ENCODE results near the gene CTXND1. TPM values are rescaled to one million over a fixed set of nuclear protein-coding genes. Genes with fewer than 3 reads are reported as not detected.

Gene CTXND1
- total RNA-seq, 1 experiment from 2014 or later = not detected

GRCh38 chr15:80161468-80162016, 90.5 kb downstream of the CTXND1 start:
- H3K9me3 Mint-ChIP-seq = no peaks in the 10 kb centered on the region
- Histone ChIP-seq H2AK5ac (ENCODE audit: insufficient read length, low read length) (no peak overlapping the region), H2BK12ac (ENCODE audit: insufficient read length, low read depth, low read length) (no peak overlapping the region), H3K14ac (ENCODE audit: insufficient read depth, low read length) (no peak overlapping the region), H3K23ac (ENCODE audit: insufficient read length, low read depth, low read length) (no peak overlapping the region), H3K9me3 (ENCODE audit: control insufficient read depth, low read depth, low read length) (no peaks in the 10 kb centered on the region), H4K91ac (ENCODE audit: insufficient read length, low read depth, low read length) (no peak overlapping the region), H3K79me2 (ENCODE audit: insufficient read depth, low read length) (no peaks in the 10 kb centered on the region; the same call in 1 of the 2 replicates), H3K79me1 (ENCODE audit: insufficient read depth, low read depth, low read length, poor library complexity, severe bottlenecking) (no peaks in the 10 kb centered on the region), H3K4me2 (ENCODE audit: insufficient read depth, insufficient read length, low read length) (no peak overlapping the region), H3K18ac (ENCODE audit: insufficient read length, low read depth, low read length) (no peak overlapping the region), H2AFZ (ENCODE audit: low read length) (no peak overlapping the region), H3K27ac (ENCODE audit: insufficient read length, low read depth, low read length) (no peak overlapping the region), H4K8ac (replicated peaks; ENCODE audit: insufficient read length, low read depth, low read length) (no peak overlapping the region), H4K5ac (ENCODE audit: insufficient read length, low read depth, low read length) (no peak overlapping the region), H2BK20ac (ENCODE audit: low read depth, low read length, poor library complexity, severe bottlenecking) (no peak overlapping the region), H3K56ac (ENCODE audit: insufficient read length, low read depth, low read length) (no peak overlapping the region), H3K27me3 (ENCODE audit: insufficient read depth, low read length) (no peaks in the 10 kb centered on the region), H3K4me1 (ENCODE audit: insufficient read depth, low read length) (no peaks in the 10 kb centered on the region), H2BK15ac (ENCODE audit: low read depth, low read length) (no peak overlapping the region), H3T11ph (ENCODE audit: low read length) (no peak overlapping the region), H2BK5ac (ENCODE audit: insufficient read length, low read length) (no peak overlapping the region), H3K9ac (ENCODE audit: extremely low read depth, insufficient read length, low read length) (no peak overlapping the region), H2BK120ac (ENCODE audit: low read depth, low read length, poor library complexity, severe bottlenecking) (no peak overlapping the region), H3K23me2 (ENCODE audit: insufficient read length, low read depth, low read length, poor library complexity, severe bottlenecking) (no peaks in the 10 kb centered on the region), H3K4ac (ENCODE audit: low read depth, low read length) (no peak overlapping the region), H4K20me1 (ENCODE audit: control insufficient read depth, insufficient read depth, insufficient read length) (no peaks in the 10 kb centered on the region)
- peaks cover 11 to 40% (median 14%) of the 10 kb centered on the region in 3 experiments for H3K36me3 Mint-ChIP-seq (ENCODE audit: insufficient read depth in 1 of 3, low read depth in 3 of 3)
- whole genome bisulfite sequencing (ENCODE audit: extremely low coverage, insufficient read length, low lambda C conversion rate) = no CpG with 5 or more reads among the region's 6 CpGs
- no peak for TF ChIP-seq CTCF (conservative IDR thresholded peaks at IDR 0.05)
- 0 out of 4 replicates have a peak, but pooled peaks cover 0 to 2% of the 10 kb centered on the region in 2 experiments for H3K4me1 Mint-ChIP-seq
- peak overlapping the region in 2 of 3 experiments; percentile 19 to 90; a peak in 3 of 7 replicates for H3K27ac Mint-ChIP-seq
- no peaks in the 10 kb centered on the region for H3K27me3 Mint-ChIP-seq (ENCODE audit: low read depth)
- no peak for DNase-seq
- H3K4me3 Mint-ChIP-seq = no peak overlapping the region; a peak in 1 of 5 replicates
